Measurements from ENCODE around the gene SERPINE1. TPM values are rescaled to one million over a fixed set of nuclear protein-coding genes. Genes with fewer than 3 reads are reported as not detected.

Gene SERPINE1
- total RNA-seq, 1 donor from 2014 or later = 1.6 TPM

DNA sequence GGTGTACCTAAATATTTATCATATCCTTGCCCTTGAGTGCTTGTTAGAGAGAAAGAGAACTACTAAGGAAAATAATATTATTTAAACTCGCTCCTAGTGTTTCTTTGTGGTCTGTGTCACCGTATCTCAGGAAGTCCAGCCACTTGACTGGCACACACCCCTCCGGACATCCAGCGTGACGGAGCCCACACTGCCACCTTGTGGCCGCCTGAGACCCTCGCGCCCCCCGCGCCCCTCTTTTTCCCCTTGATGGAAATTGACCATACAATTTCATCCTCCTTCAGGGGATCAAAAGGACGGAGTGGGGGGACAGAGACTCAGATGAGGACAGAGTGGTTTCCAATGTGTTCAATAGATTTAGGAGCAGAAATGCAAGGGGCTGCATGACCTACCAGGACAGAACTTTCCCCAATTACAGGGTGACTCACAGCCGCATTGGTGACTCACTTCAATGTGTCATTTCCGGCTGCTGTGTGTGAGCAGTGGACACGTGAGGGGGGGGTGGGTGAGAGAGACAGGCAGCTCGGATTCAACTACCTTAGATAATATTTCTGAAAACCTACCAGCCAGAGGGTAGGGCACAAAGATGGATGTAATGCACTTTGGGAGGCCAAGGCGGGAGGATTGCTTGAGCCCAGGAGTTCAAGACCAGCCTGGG lies 11.4 kb downstream of the SERPINE1 start:
- intact Hi-C loops (cut with DNase I) = loop anchor here (1.0 kb wide), 1 partner anchor 43 kb away; no protein-coding TSS in a partner anchor
- ATAC-seq (peak; percentile 83), DNase-seq (ENCODE audit: missing footprints) (no peak)

GRCh38 chr7:101140339-101140699 lies 13.4 kb downstream of the SERPINE1 start:
- DNase-seq (ENCODE audit: missing footprints) (no peak), ATAC-seq (no peak)
- intact Hi-C loops (cut with DNase I) = no loop called here

DNA sequence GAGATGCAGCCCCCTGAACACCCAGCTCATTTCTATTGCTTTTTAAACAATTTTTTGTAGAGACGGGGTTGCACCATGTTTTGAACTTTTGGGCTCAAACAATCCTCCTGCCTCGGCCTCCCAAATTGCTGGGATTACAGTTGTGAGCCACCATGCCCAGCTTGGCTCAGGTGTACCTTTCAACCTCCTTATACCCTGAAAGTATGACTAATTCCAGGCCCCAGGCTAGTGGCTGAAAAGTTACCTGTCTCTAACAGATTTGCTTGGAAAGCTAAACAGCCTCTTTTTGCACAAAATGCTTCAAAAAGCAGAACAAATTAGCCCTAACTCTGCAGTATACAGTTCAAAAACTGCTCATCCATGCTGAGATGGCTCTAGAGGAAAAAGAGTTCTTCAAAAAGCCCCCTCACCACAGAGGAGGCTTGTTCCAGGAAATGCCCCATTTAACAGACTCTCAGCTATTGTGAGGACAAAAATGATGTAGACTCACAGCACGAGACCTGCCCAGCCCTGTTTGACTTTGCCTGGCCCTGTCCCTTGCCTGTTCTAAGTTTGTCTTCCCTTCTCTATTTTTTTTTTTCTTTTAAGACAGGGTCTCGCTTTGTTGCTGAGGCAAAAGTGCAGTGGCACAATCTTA lies 14.0 kb downstream of the SERPINE1 start:
- DNase-seq (ENCODE audit: missing footprints) = no peak
- ATAC-seq = no peak
- intact Hi-C loops (cut with DNase I) = no loop called here

DNA sequence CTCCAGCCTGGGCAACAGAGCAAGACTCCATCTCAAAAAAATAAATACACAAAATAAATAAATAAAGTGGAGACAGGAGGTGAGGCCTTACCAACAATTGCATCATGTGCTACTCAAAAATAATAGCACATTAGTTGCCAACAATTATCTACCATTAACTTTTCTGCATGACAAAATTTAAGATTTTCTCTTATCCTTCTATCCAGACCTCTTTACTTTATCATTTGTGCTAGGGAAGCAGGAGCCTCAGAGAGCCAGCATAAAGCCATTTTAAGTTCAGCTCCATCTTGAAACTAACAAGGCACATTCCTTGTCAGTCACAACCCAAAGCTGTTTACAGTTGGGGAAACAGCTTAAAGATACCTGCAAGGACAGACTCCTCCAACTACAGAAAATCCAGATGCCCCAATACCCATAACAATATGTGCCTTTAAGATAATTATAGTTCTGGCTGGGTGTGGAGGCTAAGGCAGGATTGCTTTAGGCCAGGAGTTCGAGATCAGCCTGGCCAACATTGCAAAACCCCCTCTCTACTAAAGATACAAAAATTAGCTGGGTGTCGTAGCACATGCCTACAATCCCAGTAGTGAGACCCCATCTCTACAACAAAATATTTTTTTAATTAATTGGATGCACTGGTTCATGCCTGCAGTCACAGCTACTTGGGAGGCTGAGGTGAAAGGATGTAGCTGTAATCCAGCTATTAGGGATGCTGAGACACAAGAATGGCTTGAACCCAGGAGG lies 25.2 kb downstream of the SERPINE1 start:
- ATAC-seq (no peak), DNase-seq (ENCODE audit: missing footprints) (no peak)
- intact Hi-C loops (cut with DNase I) = no loop called here

DNA sequence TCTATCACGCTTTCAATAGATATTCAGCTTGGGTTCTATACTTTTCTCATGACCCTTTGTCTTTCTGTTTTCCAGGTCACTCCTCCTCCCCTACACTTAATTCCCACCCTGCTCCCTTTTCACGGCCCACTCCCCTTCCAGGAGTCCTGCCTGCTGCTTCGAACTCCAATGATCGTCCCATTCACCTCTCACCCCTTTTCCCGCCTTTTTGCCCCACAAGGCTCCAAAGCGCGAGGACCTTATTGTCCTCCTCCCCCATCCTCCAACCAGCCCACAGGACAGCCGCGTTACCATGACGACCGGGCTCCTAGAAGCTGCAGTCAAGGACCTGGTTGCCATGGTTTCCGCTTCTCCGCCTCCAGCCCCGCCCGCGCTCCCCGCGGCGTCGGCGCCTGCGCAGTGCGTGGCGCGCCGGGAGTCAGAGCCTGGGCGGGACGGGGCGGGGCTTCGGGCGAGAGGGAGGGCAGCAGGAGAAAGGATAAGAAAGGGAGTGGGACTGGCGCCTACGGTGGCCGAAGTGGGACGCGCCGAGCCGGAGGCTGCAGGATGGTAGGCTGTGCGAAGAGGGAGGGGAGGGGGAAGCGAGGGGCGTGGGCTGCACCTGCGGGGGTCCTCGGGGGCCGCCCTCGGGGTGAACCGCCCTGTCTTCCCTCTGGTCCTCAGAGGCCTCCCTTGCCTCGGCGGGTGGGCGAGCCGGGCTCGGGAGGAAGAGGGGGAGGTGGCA lies 27.2 kb downstream of the SERPINE1 start, which contains the start of gene AP1S1:
Gene AP1S1 (plus strand): TSS at position 508 of the 724 bp plus-strand sequence. CDS start 39 bp downstream, at position 547.
- DNase-seq (ENCODE audit: missing footprints) = peak; percentile 94
- peak; percentile 97 for ATAC-seq
- intact Hi-C loops (cut with DNase I) = no loop called here

DNA sequence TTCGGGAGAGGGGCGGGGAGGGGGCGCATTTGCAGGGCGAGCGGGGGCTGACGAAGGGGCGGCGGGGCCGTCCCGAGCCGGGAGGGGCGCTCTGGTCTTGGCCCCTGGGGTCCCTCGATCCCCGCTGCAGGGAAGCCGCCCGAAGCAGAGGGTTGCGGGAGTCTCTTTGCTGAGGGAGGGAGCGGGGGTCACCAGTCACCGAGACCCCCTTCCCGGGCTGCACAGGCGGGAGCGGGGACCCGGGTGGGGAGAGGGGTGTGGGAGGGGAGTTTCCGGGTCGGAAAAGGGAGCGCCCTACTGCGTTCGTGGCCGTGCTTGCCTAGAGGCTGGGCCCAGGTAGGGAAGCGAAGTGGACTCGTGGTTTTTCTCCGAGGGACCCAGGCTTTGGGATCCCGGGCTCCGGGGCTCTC lies 27.8 kb downstream of the SERPINE1 start:
- ATAC-seq (peak; percentile 23), DNase-seq (ENCODE audit: missing footprints) (no peak)
- intact Hi-C loops (cut with DNase I) = no loop called here

DNA sequence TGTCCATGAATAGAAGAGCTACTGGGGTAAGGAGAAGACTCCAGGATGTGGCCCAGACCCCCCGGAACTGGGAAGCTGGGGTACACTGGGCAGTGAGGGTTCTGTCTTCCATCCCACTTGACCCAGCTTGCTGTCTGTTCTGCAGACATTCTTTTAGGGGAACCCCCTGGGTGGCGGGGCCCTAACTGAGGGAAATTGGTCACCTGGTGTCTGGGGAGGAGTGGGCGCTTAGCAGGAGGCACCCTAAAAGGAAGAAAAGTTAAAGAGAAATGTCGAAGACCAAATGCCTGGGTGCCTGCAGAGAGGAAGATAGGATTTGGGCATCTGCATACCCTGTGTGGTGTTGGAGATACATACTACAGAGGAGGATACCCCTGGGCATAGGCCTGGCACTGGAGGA lies 28.4 kb downstream of the SERPINE1 start:
- ATAC-seq = no peak
- DNase-seq (ENCODE audit: missing footprints) = no peak
- intact Hi-C loops (cut with DNase I) = no loop called here

DNA sequence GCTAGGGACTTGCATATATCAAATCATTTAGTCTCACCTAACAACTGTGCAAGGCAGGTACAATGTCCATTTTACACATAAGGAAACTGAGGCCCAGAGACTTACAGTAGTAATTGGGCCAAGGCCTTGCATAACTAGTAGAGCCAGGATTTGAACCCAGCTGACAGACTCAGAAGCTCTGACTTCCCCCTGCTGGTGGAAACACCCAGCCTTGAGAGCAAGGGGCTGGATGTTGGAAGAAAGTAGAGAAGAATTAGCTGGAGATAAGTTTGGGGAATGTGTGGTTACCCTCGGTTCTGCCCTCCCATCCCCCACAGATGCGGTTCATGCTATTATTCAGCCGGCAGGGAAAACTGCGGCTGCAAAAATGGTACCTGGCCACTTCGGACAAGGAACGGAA lies 29.4 kb downstream of the SERPINE1 start:
- DNase-seq (ENCODE audit: missing footprints) (no peak), ATAC-seq (no peak)
- intact Hi-C loops (cut with DNase I) = no loop called here

- ATAC-seq (no peak), DNase-seq (ENCODE audit: missing footprints) (no peak)
- intact Hi-C loops (cut with DNase I) = no loop called here
Measured at GRCh38 chr7:101156866-101157589, 30.1 kb downstream of the SERPINE1 start.

DNA sequence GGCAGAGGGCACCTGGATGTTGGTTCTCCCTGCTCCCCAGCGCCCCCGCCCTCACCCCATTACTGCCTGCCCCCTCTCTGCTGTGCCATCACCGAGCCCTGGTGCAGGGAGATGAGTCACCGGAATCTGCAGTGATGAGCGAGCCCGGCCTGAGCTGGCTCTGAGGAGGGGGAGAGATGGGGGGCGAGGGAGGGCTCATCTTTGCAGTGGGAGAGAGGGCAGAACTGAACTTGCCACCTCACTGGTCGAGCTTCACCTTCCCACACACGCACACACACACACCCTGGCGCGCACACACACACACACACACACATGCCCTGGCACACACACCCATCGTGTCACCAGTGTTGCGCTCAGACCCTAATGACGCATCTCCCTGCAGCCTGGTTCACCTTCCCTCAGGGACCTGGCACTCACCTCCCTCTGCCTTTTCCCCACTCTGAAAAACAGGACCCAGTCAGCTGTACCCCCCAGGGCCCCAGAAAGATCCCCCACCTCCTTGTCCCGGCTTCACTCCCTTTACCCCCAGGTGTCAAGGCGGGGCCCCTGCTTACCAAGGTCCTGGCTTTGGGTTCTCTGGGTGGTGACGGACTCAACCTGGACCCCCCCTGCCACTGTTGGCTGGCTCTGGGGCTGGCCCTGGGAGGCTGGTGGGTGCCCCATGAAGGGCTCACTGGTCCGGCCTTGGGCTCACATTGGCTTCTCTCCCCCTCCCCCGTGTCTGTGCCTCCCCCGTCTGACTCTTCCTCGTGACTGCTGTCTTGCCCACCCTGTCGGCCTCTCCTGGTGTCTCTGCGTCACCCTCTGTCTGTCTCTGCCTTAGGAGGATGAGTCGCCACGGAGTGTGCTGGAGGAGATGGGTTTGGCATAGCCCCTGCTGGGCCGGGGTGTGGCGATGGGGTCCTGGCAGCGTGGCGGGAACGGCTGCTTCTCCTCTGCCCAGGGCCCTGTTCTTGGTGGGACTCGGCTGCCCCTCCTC lies 33.1 kb downstream of the SERPINE1 start:
- DNase-seq (ENCODE audit: missing footprints) = no peak
- ATAC-seq = no peak
- intact Hi-C loops (cut with DNase I) = no loop called here

DNA sequence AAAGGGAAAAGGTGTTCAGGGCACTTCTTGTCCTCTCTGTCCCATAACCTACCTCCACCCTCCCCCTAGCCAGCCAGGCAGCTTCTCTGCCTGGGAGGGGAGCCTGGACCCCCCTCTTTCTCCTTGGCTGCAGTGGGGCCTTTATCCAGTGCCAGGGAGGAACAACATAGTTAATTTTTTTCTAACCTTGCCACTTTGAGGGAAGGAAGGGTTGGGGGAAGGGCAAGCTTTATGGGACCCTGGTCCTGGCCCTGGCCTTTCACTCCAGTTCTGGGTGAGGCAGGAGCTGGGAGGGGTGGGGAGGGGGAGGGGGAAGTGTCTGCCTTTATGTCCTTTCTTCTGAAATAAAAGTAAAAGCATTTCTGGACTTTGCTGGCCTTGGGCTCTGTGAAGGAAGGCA lies 34.0 kb downstream of the SERPINE1 start:
- intact Hi-C loops (cut with DNase I) = no loop called here
- DNase-seq (ENCODE audit: missing footprints) (no peak), ATAC-seq (no peak)

DNA sequence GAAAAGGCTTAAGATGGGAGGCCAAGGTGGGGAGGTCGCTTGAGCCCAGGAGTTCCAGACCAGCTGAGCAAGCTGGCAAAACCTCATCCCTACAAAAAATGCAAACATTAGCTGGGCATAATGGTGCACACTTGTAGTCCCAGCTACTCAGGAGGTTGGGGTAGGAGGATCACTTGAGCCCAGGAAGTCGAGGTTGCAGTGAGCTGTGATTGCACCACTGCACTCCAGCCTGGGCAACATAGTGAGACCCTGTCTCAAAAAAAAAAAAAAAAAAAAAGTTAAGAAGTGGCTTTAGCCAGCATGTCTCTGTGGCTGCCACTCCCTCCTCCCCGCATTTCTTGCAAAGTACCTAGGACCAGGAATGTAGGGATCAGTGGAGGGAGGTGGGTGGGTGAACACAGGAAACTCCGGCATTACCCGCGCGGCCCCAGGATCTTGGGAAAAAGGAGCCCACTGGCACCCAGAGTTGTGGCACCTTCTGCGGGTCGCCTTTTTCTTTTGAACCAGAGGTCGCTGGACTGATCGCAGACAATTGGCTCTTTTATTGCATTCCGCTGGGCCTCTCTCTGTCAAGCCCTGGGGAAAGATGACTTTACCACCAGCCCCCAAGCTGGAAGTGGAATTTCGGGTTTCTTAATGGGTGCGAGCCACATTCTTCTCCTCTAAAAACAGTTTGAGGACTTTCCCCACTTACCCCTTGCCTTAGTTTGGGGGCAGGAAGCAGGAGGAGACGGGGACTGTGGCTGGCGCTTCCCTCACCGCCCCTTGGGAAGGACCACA lies 35.0 kb downstream of the SERPINE1 start:
- ATAC-seq (no peak), DNase-seq (ENCODE audit: missing footprints) (no peak)
- intact Hi-C loops (cut with DNase I) = no loop called here

GRCh38 chr7:101162551-101163278 lies 35.8 kb downstream of the SERPINE1 start:
- intact Hi-C loops (cut with DNase I) = no loop called here

GRCh38 chr7:101163279-101164070 lies 36.6 kb downstream of the SERPINE1 start:
- no peak for ATAC-seq
- intact Hi-C loops (cut with DNase I) = no loop called here
- no peak for DNase-seq (ENCODE audit: missing footprints)

More at GRCh38 chr7:101162551-101163278, 35.8 kb downstream of the SERPINE1 start:
- ATAC-seq = no peak
- peak; percentile 65 for DNase-seq (ENCODE audit: missing footprints)

DNA sequence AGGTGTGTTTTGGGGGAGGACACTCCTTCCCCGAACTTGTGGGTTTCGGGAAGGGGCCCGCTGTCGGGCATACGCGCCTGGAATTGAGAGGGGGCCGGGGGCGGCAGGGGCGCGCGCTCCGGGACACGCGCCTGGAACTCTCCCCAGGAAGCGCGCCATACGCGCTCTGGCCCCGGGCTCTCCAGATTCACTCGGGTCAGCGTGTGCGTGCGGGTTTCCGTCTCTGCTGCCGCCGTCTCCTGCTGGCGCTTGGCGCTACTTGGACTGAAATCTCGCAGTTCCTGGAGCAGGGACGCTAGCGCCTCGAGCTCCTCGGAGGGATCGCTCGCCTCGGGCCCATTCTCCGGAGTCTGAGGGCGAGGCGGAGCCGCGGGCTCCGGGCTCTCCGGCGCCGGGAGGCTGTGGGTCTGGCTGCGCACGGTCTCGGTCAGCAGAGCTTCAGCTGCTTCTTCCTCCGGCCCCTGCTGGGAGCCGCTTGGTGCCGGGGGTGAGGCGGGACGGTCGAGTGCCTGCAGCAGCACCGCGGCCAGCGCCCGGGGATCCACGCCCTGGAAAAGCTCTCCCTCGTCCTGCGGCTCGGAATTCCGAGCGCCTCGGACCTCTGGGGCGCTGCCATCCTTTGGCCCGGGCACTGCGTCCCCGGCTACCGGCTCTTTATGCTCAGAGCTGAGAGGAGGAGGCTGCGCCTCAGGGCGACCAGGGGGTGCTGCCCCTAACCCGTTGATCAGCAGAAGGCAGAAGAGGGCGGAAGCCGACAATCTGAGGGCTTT lies 37.4 kb downstream of the SERPINE1 start:
- no peak for ATAC-seq
- no peak for DNase-seq (ENCODE audit: missing footprints)
- intact Hi-C loops (cut with DNase I) = no loop called here
